ENCODE measurements around the gene MT1E.

- TF ChIP-seq CTCF (IDR thresholded peaks at IDR 0.05) (no peak), POLR2A (IDR thresholded peaks at IDR 0.05) (no peak)
Measured at GRCh38 chr16:56588781-56589140, 36.8 kb upstream of the MT1E start.

All from adrenal gland (tissue), 5 donors.